SK-N-SH treated with all-trans-retinoic acid at 6 μM for 48 hours (cell line): Measurements from ENCODE around the gene TMC7.
"Not testable (repeated sequence)": the region's sequence is repeated elsewhere in the genome, so short reads cannot be mapped to it uniquely, and the experiment has no call there.

Experiments
- ATAC-seq: fragments of 200-7000 bp; cut with Tn5 transposase; 3 replicates; pipeline ENCODE4 v1.9.1; 2020; ENCODE audit warnings: mild to moderate bottlenecking, moderate library complexity
- ARNTL ChIP-seq: fragments of 450-650 bp; formaldehyde crosslinking; IDR thresholded peaks from 2 replicates; pipeline ENCODE4 v1.5.0; 2020; ENCODE audit warnings: low read depth, mild to moderate bottlenecking, moderate library complexity, borderline replicate concordance
- BACH2 ChIP-seq: fragments of 250-450 bp; sonication (Bioruptor Pico); IDR thresholded peaks from 2 replicates; pipeline ENCODE4 v1.9.0; 2021; ENCODE audit warnings: mild to moderate bottlenecking, borderline replicate concordance
- CREB5 ChIP-seq: fragments of 250-450 bp; sonication (Bioruptor Pico); IDR thresholded peaks from 2 replicates; pipeline ENCODE4 v1.5.1; 2020; ENCODE audit warnings: low read depth, mild to moderate bottlenecking, moderate library complexity
- ISL1 ChIP-seq: fragments of 250-450 bp; sonication (Bioruptor Pico); IDR thresholded peaks from 2 replicates; pipeline ENCODE4 v2.1.2; 2022; ENCODE audit warnings: mild to moderate bottlenecking, moderate library complexity
- OSR1 ChIP-seq: fragments of 250-450 bp; sonication (Bioruptor Pico); IDR thresholded peaks from 2 replicates; pipeline ENCODE4 v1.8.0; 2022; ENCODE audit warnings: moderate library complexity, mild to moderate bottlenecking, inconsistent platforms
- PPARA ChIP-seq: fragments of 250-450 bp; sonication (Bioruptor Pico); IDR thresholded peaks from 2 replicates; pipeline ENCODE4 v1.5.0; 2020; ENCODE audit warnings: mild to moderate bottlenecking, borderline replicate concordance
- SNAI2 ChIP-seq: fragments of 250-450 bp; sonication (Bioruptor Pico); IDR thresholded peaks from 2 replicates; pipeline ENCODE4 v1.5.0; 2020; ENCODE audit warnings: mild to moderate bottlenecking, moderate library complexity
- TOX ChIP-seq: fragments of 250-450 bp; sonication (Bioruptor Pico); IDR thresholded peaks from 2 replicates; pipeline ENCODE4 v1.8.0; 2021; ENCODE audit warnings: mild to moderate bottlenecking, moderate library complexity, borderline replicate concordance
- ZC3H10 ChIP-seq: fragments of 250-450 bp; sonication (Bioruptor Pico); IDR thresholded peaks from 2 replicates; pipeline ENCODE4 v1.5.1; 2021; ENCODE audit warnings: mild to moderate bottlenecking, moderate library complexity
- ZFP3 ChIP-seq: fragments of 250-450 bp; sonication (Bioruptor Pico); IDR thresholded peaks from 2 replicates; pipeline ENCODE4 v1.5.0; 2020; ENCODE audit warnings: mild to moderate bottlenecking, moderate library complexity
- ZFP30 ChIP-seq: fragments of 450-650 bp; formaldehyde crosslinking; IDR thresholded peaks from 2 replicates; pipeline ENCODE4 v1.5.0; 2022; ENCODE audit warnings: mild to moderate bottlenecking, moderate library complexity
- ZNF565 ChIP-seq: fragments of 450-650 bp; formaldehyde crosslinking; conservative IDR thresholded peaks from 2 replicates; pipeline ENCODE4 v1.5.0; 2020; ENCODE audit warnings: low read depth, mild to moderate bottlenecking, moderate library complexity
- TF ChIP-seq, protein P1 (sequence below): fragments of 250-450 bp; sonication (Bioruptor Pico); IDR thresholded peaks from 2 replicates; pipeline ENCODE4 v1.5.1; 2021; ENCODE audit warnings: mild to moderate bottlenecking, moderate library complexity
- TF ChIP-seq, protein P2 (sequence below): fragments of 250-450 bp; sonication (Bioruptor Pico); IDR thresholded peaks from 2 replicates; pipeline ENCODE4 v1.5.0; 2020; ENCODE audit warnings: mild to moderate bottlenecking, moderate library complexity

Gene TMC7

DNA sequence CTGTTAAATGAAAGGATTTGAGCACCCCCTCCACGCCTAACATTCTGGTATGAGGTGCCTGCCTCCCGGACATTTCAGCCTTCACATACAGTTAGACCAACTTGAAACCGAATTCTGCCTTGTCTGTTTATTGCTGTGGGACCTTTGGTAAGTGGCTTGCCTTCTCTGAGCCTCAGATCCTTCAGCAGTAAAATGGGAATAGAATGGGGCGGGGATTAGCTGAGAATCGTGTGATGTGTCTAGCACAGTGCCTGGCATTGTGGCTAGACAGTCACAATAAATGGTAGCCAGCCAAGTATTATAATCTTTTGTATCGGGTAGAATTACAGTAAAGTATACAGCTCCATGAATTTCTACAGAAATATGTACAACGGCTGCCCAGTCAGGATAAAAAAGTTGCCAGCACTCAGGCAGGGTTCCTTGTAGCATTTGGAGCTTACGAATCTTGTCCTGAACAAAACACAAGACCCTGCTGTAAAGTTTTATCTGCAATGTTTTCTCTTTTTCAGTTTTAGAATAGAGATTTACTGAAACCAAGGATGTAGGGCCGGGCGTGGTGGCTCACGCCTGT lies 786 bp downstream of the TMC7 start:
- no peak for ATAC-seq

GRCh38 chr16:18985256-18985655 lies 1.5 kb downstream of the TMC7 start:
- ATAC-seq = not testable (repeated sequence)

More for the DNA sequence above, 786 bp downstream of the TMC7 start:
- no peak for TF ChIP-seq SNAI2 (CRISPR knock-in tag)
- TF ChIP-seq, all 23 proteins: peak for 0

DNA sequence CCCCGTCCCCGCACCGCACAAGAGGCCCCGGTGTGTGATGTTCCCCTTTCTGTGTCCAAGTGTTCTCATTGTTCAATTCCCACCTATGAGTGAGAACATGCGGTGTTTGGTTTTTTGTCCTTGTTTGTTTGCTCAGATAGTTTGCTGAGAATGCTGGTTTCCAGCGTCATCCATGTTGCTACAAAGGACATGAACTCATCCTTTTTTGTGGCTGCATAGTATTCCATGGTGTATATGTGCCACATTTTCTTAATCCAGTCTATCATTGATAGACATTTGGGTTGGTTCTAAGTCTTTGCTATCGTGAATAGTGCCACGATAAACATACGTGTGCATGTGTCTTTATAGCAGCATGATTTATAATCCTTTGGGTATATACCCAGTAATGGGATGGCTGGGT lies 8.0 kb downstream of the TMC7 start:
- ATAC-seq = not testable (repeated sequence)

GRCh38 chr16:18993531-18993930 lies 9.8 kb downstream of the TMC7 start:
- ATAC-seq = not testable (repeated sequence)

- ATAC-seq = not testable (repeated sequence)
These were observed 10.4 kb downstream of the TMC7 start for GRCh38 chr16:18994181-18994580.

- ATAC-seq = not testable (repeated sequence)
These were observed 11.7 kb downstream of the TMC7 start for GRCh38 chr16:18995406-18995805.

- not testable (repeated sequence) for ATAC-seq
These were observed 12.8 kb downstream of the TMC7 start for GRCh38 chr16:18996536-18996935.

- not testable (repeated sequence) for ATAC-seq
These were observed 13.3 kb downstream of the TMC7 start for GRCh38 chr16:18997001-18997400.

DNA sequence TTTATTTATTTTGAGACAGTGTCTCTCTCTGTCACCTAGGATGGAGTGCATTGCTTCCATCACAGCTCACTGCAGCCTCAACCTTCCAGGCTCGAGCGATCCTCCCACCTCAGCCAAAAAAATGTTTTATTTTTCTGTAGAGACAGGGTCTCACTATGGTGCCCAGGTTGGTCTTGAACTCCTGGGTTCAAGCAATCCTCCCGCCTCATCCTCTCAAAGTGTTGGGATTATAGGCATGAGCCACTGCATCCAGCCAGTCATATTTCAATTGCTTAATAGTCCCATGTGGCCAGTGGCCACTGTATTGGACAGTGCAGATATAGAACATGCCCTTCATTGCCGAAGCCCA lies 15.3 kb downstream of the TMC7 start:
- ATAC-seq = no peak; the same call in 2 of the 3 replicates
- TF ChIP-seq, protein P1, sequence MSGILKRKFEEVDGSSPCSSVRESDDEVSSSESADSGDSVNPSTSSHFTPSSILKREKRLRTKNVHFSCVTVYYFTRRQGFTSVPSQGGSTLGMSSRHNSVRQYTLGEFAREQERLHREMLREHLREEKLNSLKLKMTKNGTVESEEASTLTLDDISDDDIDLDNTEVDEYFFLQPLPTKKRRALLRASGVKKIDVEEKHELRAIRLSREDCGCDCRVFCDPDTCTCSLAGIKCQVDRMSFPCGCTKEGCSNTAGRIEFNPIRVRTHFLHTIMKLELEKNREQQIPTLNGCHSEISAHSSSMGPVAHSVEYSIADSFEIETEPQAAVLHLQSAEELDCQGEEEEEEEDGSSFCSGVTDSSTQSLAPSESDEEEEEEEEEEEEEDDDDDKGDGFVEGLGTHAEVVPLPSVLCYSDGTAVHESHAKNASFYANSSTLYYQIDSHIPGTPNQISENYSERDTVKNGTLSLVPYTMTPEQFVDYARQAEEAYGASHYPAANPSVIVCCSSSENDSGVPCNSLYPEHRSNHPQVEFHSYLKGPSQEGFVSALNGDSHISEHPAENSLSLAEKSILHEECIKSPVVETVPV = no peak
- TF ChIP-seq ZFP3 (CRISPR knock-in tag) = no peak
- TF ChIP-seq ARNTL (CRISPR knock-in tag) = no peak
- TF ChIP-seq, protein P2, sequence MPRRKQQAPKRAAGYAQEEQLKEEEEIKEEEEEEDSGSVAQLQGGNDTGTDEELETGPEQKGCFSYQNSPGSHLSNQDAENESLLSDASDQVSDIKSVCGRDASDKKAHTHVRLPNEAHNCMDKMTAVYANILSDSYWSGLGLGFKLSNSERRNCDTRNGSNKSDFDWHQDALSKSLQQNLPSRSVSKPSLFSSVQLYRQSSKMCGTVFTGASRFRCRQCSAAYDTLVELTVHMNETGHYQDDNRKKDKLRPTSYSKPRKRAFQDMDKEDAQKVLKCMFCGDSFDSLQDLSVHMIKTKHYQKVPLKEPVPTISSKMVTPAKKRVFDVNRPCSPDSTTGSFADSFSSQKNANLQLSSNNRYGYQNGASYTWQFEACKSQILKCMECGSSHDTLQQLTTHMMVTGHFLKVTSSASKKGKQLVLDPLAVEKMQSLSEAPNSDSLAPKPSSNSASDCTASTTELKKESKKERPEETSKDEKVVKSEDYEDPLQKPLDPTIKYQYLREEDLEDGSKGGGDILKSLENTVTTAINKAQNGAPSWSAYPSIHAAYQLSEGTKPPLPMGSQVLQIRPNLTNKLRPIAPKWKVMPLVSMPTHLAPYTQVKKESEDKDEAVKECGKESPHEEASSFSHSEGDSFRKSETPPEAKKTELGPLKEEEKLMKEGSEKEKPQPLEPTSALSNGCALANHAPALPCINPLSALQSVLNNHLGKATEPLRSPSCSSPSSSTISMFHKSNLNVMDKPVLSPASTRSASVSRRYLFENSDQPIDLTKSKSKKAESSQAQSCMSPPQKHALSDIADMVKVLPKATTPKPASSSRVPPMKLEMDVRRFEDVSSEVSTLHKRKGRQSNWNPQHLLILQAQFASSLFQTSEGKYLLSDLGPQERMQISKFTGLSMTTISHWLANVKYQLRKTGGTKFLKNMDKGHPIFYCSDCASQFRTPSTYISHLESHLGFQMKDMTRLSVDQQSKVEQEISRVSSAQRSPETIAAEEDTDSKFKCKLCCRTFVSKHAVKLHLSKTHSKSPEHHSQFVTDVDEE (CRISPR knock-in tag) = no peak
- TF ChIP-seq ZNF565 (CRISPR knock-in tag) = no peak
- no peak for TF ChIP-seq CREB5 (CRISPR knock-in tag)
- no peak for TF ChIP-seq ZFP30

DNA sequence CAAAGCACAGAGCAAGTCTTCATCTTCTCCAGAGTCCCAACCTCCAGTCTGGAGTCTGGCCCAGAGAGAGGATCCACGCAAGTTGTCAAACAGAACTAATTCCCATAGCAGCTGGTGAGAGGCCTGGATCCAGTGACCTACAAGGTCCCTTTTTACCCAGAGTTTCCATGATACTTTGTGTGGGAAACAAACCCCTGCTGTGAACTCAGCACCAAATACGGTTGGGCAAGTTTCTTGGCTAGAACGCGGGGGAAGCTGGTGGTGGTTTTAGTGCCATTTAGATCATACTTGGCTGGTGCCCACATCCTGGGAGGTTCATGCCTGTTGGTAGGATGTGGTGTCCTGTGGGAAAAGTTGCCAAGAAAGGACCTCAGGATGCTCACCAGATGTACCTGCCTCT lies 18.1 kb downstream of the TMC7 start:
- ATAC-seq = peak; percentile 11; the same call in 1 of the 3 replicates
- TF ChIP-seq BACH2 (CRISPR knock-in tag) (no peak), ZC3H10 (CRISPR knock-in tag) (no peak), ISL1 (CRISPR knock-in tag) (no peak), OSR1 (CRISPR knock-in tag) (no peak), PPARA (CRISPR knock-in tag) (no peak), ZFP3 (CRISPR knock-in tag) (no peak), TOX (CRISPR knock-in tag) (no peak), ZFP30 (no peak)
- TF ChIP-seq, protein P2 (CRISPR knock-in tag) = no peak
